HG03521 (cell line): ENCODE results near the gene TMEM115.

Experiments used
- ATAC-seq: cut with Tn5 transposase; IDR thresholded peaks from one replicate; pipeline ENCODE4 v1.9.1; 2021; ENCODE audit warnings: mild to moderate bottlenecking, moderate library complexity; ENCODE audit not compliant: unreplicated experiment

TMEM115 gene

DNA sequence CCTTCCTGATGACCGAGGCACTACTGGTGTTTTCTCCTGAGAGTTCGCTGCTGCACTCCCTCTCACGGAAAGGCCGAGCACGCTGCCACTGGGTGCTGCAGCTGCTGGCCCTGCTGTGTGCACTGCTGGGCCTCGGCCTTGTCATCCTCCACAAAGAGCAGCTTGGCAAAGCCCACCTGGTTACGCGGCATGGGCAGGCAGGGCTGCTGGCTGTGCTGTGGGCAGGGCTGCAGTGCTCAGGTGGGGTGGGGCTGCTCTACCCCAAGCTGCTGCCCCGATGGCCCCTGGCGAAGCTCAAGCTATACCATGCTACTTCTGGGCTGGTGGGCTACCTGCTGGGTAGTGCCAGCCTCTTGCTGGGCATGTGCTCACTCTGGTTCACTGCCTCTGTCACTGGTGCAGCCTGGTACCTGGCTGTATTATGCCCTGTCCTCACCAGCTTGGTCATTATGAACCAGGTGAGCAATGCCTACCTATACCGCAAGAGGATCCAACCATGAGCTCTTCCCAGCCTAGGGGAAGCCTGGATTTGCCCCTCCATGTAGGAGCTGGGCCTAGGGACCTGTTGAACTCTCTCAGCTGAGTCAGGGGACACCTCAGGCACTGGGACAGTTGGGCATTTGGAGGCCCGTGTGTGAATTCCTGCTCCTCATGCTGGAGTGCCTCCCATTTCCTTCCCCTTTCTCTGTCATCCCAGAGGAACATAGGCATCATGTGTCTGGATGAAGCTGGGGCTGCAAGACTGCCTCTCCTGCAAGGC is 5.9 kb downstream of the TMEM115 start:
- ATAC-seq = no peak

DNA sequence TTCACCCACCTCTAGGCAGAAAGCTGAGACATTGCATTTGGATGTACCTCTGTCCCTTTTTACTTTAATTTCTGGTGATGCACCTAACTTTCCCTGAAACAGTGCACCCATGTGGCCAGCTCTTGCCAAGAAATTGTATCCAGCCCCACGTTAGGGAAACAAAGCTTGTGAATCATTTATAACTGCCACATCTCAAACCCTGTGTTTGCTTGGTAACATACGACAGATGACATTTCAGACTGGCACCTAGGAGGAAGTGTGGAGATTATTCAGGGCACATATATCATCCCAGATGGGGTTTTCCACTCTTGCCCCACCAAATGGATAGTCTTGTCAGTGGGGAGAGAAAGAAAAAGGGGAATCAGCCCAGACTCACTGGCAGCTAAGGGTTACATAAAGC is 6.5 kb downstream of the TMEM115 start:
- ATAC-seq = no peak

DNA sequence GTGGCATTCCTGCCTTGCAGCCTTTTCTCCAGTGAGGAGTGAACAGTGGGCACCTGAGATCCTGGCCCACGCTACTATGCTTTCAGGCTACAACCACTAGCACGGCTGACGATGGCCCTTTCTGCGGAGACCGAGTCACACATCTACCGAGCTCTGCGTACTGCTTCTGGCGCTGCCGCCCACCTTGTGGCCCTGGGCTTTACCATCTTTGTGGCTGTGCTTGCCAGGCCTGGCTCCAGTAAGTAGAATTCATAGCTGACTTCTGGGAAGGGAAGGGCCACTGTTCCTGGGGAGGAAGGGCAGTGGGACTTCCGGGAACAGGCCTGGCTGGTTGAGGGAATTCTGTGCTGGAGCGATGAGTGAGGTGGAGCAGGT is 8.0 kb downstream of the TMEM115 start:
- no peak for ATAC-seq

DNA sequence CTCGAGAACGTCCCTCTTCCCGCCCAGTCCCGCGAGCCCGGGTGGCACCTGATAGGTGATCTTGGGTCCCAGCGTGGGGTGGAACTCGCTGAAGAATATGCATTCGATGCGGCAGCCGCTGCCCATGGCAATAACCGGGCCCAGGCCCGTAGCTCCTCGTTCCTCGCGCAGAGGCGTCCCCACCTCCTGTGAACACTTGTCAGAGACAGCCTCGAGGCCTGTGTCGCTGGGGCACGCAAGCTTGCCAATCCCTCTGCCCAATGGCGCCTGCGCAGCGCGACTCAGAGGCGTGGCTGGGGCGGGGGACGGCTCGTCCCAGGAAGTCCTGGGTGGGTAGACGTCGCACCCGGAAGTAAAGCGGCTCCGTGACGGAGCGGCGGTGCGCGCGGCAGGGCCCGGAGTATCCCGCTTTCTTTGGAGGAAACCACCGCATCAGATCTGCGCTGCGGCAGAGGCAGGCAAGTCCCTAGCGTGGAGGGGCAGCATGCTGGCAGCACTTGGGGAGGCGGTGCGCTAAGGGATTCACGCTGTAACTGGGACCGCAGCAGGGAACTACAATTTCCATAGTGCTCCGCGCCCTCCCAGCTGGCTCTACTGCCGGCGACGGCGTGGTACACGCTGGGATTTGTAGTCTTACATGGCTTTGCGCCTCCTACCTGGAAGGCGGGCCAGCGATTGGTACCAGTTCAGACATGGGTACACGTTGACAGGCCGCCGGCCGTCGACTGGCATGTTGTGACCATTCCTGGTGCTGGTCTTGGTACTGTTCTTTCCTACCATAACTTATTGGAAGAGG is 8.6 kb downstream of the TMEM115 start, which contains the start of the genes CYB561D2 and NPRL2:
TSS of gene CYB561D2 (plus strand) at position 336 of the 796 bp plus-strand sequence. CDS start 572 bp downstream, outside the sequence.
TSS of gene NPRL2 (minus strand) at position 249 of the 796 bp plus-strand sequence. CDS start at position 126, 123 bp downstream.
- peak; percentile 80 for ATAC-seq

DNA sequence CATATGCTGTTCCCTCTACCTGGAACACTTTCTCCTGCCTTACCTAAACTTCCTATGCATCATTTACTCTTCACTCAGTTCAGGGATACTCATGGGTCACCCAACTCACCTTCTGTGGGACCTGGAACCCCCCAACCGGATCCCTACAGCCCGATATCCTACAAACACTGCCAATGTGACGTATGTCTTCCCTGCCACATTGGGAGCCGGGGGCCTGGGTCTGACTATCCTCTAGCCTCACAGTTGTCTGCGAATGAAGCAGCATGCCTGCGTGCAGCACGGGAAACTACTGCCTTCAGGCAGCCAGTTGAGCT is 9.2 kb downstream of the TMEM115 start:
- ATAC-seq = no peak

DNA sequence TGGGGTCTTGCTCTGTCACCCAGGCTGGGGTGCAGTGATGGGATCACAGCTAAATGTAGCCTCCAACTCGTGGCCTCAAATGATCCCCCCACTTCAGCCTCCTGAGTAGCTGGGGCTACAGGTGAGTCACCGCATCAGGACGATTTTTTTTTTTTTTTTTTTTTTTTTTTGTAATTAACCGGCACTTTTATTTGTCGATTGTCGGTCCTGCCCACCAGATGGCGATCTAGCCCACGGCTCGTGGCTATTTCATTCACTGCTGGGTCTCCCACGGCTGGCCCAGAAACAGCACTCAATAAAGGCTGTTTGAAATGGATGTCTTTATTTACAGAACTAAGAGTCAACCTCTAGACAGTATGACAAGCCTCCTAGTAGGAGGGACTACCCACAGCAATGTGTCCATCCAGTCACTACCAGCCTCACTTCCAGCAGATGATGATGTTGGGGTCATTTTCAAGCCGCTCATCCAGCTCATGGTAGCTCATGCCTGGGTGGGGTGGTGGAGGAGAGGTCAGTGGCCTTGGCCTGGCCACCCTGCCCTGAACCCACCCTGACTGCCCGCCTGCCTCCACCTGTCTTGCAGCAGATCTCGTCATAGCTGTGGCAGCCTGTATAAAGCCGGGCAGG is 12.0 kb downstream of the TMEM115 start:
- no peak for ATAC-seq

DNA sequence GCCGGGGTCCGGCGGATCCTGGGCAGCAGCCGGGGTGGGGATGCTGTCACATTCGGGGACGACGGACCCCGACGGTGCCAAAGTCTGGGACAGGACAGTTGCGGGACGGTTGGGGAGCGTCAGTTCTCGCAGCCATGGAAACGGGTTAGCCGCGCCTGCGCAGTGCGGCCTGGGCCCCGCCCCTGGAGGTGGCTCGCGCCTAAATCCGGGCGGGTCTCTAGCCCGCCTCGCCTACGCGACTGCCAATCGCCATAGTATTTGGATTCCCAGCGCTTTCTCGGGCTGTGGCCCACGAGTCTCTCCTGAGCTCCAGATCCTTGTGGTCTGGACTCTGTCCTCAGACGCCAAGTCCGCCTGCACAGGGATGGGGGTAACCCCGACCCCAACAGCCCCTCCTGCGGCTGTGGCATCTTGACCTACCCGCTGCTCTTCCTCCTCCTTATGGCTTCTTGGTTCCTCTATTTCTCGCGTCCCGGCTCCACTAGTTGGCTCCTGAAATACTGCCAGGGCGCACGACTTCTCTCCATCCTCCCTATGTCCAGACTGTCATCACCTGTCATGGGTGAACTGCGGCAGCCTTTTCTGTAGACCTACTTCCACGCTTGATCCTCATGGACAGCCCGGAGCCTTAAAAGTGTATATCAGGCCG is 13.6 kb downstream of the TMEM115 start, which contains the start of gene ZMYND10:
TSS of gene ZMYND10 (minus strand) at position 147 of the 649 bp plus-strand sequence. CDS start 153 bp downstream, outside the sequence.
- ATAC-seq = no peak

DNA sequence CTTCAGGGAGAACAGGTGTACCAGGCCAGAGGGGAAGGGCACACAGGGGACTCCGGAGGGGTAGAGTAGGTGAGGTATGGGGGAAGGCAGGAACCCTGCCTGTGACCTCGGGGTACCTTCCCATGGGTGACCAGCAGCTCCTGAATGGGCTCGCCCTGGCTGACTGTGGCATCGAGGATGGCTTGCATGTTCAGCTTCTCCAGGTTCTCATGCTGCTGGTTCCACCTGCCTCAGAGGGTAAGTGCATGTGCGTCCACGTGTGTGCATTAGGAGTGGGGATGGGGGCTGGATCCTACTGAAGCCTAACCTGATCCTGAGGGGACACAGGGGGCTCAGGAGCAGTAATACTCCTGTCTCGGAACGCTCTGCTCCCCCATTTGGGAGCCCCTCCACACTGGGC is 14.3 kb downstream of the TMEM115 start:
- ATAC-seq = no peak

DNA sequence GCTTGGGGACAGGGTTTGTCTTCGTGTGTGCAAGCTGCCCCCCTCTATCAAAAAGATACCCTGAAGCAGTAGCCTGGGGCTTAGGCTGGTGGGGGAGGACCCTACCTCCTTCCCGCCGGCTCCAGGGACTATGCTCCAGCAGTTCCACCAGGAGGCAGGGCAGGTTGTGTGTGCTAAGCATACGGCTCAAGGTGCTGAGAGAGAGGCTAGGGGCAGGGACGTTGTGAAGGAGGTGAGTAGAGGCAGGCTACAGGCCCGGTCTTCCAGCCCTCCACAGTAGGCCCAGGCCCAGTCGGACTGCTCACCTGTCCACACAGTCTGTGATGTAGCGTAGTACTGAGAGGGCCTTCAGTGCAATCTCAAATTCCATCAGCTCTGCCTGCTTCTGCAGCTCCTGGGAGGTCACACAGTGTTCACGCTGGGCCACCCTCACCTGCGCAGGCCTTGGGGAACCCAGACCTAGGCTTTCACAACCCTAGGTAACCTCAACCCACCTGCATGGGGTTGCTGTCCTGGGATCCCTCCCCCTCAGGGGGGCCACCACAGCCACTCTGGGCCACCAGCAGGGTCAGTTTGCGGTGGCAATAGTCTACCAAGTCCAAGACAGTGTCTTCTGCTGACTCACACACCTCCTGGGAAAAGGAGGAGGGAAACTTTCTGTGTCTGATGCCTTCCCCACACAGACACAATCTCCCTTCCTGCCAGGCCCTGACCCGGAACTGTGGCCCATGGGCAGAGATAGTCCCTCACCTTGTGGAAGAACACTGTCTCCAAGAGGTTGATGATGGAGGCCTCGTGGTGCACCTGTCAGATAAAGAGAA is 16.3 kb downstream of the TMEM115 start:
- ATAC-seq = no peak

DNA sequence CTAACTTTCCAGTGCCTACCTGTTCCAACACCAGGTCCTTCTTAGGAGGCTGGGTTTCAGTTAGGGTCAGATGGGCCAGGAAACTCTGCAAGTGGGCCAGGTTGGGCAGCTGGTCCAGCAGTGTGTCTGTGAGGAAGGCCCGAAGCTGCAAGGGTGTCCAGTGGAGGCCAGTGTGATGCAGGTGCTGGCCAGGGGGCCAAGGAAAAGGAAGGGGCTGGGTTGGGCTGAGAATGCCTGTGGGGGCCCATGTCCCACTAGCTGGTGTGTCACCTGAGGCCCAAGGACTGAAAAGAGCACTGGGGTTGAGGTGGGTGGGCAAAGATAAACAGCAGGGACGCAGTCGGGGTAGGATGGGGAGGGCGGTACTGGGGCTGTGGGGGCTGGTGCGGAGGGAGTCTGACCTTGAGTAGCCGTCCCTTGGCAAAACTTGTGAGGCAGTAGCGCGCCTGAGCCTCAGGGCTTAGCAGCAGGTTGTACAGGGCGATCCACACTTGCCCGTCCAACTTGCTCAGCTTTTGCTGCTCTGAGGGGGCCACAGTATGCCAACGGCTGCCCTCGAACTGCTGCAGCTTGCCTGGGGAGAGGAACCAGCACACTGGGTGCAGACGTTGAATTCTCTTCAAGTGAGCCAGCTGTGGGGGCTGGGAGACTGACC is 17.2 kb downstream of the TMEM115 start:
- no peak for ATAC-seq

DNA sequence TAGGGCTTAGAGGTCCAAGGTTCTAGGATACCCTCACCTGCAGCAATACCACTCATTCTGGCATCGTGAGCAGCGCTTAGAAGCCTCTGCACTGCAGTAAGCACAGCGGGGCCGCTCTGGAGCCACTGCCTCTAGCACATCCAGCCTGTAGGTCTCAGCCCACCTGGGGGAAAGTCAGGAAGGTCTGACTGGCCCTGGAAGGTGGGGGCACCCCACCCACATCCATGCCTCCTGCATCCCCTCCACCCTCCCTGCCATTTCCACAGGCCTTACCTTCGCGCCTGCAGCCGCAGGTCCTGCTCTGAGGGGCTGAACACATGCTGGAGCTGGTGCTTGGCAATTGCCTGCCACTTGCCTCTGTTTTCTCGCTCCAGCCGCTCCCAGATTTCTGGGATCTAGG is 17.8 kb downstream of the TMEM115 start:
- no peak for ATAC-seq

DNA sequence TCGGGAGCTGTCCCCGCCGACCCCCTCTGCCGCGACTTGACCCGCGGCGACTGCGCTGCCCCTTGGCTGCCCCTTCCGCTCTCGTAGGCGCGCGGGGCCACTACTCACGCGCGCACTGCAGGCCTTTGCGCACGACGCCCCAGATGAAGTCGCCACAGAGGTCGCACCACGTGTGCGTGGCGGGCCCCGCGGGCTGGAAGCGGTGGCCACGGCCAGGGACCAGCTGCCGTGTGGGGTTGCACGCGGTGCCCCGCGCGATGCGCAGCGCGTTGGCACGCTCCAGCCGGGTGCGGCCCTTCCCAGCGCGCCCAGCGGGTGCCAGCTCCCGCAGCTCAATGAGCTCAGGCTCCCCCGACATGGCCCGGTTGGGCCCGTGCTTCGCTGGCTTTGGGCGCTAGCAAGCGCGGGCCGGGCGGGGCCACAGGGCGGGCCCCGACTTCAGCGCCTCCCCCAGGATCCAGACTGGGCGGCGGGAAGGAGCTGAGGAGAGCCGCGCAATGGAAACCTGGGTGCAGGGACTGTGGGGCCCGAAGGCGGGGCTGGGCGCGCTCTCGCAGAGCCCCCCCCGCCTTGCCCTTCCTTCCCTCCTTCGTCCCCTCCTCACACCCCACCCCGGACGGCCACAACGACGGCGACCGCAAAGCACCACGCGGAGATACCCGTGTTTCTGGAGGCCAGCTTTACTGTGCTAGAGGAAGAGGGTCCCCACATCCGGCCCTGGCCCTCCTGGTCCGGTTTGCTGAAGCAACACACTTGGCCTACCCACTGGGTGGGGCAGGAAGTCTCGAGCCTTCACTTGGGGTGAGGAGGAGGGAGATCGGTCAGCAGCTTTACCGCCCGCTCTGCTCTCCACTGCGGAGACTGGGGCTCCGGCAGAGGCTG is 18.6 kb downstream of the TMEM115 start, which contains the start of gene RASSF1:
TSS of gene RASSF1 (minus strand) at position 389 of the 882 bp plus-strand sequence. CDS start at position 358, 31 bp downstream.
- ATAC-seq = no peak

DNA sequence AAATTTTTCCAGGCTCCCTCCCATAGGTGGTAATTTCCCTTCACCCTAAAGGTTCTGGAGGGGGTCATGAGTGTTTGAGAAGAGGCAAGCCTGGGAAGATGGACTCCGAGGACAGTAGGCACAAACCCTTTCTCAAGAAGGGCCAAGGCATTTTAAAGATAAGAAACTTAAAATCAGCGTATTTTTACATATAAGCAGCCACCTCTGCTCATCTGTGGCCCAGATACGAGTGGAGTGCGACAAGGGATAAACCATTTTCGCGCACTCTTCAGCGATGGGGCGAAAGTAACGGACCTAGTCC is 19.2 kb downstream of the TMEM115 start:
- no peak for ATAC-seq

DNA sequence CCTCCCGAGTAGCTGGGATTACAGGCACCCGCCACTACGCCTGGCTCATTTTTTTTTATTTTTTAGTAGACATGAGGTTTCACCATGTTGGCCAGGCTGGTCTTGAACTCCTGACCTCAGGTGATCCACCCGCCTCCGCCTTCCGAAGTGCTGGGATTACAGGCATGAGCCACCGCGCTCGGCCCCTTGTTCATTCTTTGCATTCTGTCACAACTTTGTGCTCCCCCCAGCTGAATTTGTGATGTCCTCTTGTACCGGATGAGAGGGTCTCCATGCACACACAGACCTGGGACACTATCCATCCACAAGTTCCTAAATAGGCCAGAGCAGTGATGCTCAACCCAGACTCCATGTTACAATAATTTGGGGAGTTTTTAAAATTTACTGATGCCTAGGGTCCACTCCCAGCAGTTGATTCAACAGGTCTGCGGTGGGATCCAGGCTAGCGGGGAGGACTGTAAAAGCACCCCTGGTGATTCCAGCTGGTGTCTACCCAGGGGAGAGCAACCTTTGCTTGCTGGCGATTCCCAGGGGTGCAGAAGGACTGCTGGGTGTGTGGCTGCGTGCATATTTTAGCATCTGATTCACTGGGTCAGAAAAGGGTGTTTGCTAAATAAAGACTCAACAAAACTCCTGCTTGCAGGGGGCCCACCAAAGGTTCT is 19.7 kb downstream of the TMEM115 start:
- ATAC-seq = no peak

DNA sequence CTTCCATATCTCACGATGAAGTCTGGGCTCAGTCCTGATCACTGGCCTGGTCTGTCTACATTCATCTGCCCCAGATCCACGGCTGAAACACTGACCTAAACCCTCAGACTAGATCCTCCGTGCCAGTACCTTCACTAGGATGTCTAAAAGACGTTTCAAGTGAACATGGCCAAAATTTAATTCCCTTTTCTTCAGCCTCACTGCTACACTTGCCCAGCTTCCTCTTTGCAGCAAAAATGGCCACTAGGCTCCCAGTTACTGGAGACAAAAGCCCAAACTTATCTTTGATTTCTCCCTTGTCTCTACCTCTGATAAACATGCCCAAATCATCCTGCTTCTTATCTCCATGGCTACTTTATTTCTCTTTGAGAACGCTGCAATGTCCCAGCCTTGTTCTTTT is 20.4 kb downstream of the TMEM115 start:
- no peak for ATAC-seq

DNA sequence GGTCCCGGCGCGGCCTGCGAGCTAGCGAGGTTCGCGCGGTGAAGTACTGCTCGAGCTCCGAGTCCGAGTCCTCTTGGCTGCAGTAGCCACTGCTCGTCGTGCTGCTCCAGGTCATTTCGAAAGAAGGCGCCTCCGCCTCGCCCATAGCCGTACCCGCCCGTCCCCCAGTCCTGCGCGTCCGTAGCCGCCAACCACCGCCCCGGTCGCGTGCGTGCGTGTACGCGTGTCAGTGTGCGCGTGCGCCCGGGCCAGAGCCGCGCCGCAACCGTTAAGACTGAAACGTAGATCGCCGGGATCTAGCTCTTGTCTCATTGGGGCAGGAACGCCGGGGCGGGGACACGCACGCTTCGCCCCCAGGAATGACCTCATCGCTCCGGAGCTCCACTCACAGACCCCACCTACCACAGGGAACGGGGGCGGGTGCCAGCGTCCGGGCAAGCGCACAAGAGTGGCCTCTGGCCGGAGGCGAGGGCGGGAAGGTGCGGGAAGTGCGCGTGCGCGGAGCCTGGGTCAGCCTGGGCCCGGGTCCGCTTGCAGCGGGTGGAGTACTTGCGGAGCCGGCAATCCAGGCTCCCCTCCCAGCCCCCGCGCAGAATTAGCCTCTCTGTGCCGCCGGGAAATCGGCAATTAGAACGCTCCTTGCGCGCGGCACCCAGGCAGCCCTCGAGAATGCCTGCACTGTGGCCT is 22.0 kb downstream of the TMEM115 start:
- ATAC-seq = peak; percentile 71

DNA sequence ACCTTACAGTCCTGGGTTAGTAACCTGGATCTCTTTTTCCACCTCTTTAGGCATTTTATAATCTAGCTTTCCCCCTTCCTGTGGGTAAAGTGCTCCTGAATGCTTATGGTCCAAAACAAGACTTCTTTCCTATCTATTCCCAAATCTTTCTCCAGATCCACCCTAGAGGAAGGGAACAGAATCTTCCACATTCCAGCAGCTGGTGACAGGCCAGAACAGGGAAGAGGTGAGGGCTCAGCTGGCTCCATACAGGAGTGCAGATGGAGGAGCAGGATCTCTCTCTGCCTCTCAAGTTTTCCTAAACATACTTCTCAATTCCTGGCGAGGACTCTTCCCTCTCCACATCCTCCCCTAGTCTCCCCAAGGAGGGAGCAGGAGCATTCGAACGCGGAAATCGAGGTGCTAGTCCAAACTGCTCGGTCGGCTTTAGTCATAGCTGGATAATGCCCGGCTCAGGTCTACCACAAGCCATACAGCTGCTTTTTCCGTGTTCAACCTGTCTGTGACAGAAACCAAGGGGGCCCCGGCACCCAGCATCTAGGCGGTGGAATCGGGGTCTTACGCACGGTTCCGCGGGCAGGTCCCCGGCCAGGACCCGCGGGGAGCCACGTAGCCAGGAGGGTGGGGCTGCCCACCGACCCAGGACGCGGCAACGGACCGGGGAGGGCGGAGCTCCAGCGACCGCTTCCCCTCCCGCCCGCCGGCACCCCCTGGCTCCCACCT is 22.7 kb downstream of the TMEM115 start:
- peak; percentile 29 for ATAC-seq
